Ovary (tissue), 9 donors: Measurements from ENCODE around the gene COMMD2. TPM values are rescaled to one million over a fixed set of nuclear protein-coding genes. Genes with fewer than 3 reads are reported as not detected.

Source experiments
- DNase-seq, 5 donors: peaks; one replicate each; pipeline ENCODE4 v3.0.0-alpha.2; 2019 to 2020
- H3K27ac ChIP-seq, 2 donors: fragments of 200-600 bp; one replicate each; pipeline versions ENCODE4 v1.5.1 to v1.8.0; 2019 to 2022
- H3K27me3 ChIP-seq: fragments of 200-600 bp; one replicate; pipeline ENCODE4 v1.8.0; 2022
- H3K36me3 ChIP-seq: fragments of 200-600 bp; sonication (generic); one replicate; pipeline ENCODE4 v1.5.1; 2019
- H3K4me1 ChIP-seq: one replicate; pipeline ENCODE4 v1.8.1; 2013; ENCODE audit warnings: mild to moderate bottlenecking, moderate library complexity; ENCODE audit not compliant: insufficient read depth
- H3K4me3 ChIP-seq: fragments of 200-600 bp; sonication (generic); one replicate; pipeline ENCODE4 v1.5.1; 2017
- H3K9me3 ChIP-seq, 2 donors: fragments of 200-600 bp in 1 of 2; sonication (generic) in 1 of 2; one replicate each; pipeline versions ENCODE4 v1.5.1 to v1.8.1; 2013 to 2019; ENCODE audit warnings: mild to moderate bottlenecking in 1 of 2, moderate library complexity in 1 of 2
- CTCF ChIP-seq, 3 donors: fragments of 450-650 bp in 2 of 3; fragments of 200-600 bp in 1 of 3; IDR thresholded peaks; one replicate each; pipeline versions ENCODE4 v1.5.1 to v1.8.0; 2016 to 2022; ENCODE audit warnings: antibody characterized with exemption in 3 of 3, mild to moderate bottlenecking in 1 of 3
- EP300 ChIP-seq: sonication (generic); formaldehyde crosslinking; IDR thresholded peaks from one replicate; pipeline ENCODE4 v1.6.1; 2017; ENCODE audit warnings: antibody characterized with exemption
- POLR2A ChIP-seq: fragments of 450-650 bp; IDR thresholded peaks from one replicate; pipeline ENCODE4 v1.6.1; 2017; ENCODE audit warnings: antibody characterized with exemption, mild to moderate bottlenecking, moderate library complexity
- WGBS, 3 donors: extraction: QIAGEN DNeasy Blood & Tissue Kit in 1 of 3; methylation state at CpG; one replicate each; pipeline versions ENCODE4 v1.1.5 to v1.1.7; 2013 to 2017; 5-methylcytosine and 5-hydroxymethylcytosine counted together
- intact Hi-C, 4 donors: fragments of 100-400 bp; cut with DNase I; formaldehyde crosslinking; loops; one replicate each; pipeline versions ENCODE4 v1.11.0 to v1.15.1; 2022 to 2023
- polyA plus RNA-seq, 2 donors: library from polyadenylated mRNA; stranded (reverse); fragments of 200-250 nt in 1 of 2; fragments of 350-450 nt in 1 of 2; fragmentation: Illumina TruSeq in 1 of 2; extraction: RNeasy Lipid Tissue Mini Kit (QIAGEN cat#74804) in 1 of 2; gene quantifications; one replicate each; pipeline ENCODE4 v1.2.3, GENCODE V29; 2013 to 2014
- total RNA-seq, 7 donors: library from RNA; depleted of rRNA in 2 of 7; stranded (reverse); fragments of >200 nt in 2 of 7; fragmentation: NEBNext Ultra II Directional in 3 of 7; extraction: Animal tissue kit (Norgen Biotek cat#: 25700) in 3 of 7; gene quantifications; one replicate each; pipeline versions ENCODE4 v1.1.0 to v1.2.4, GENCODE V29; 2016 to 2023
- donor health status: DM: no; HTN: no; CAD: no; lungs with moderate emphysema.
- donor health status: DM: no; HTN: no; CAD: no.
- donor health status: Bipolar disorder and iron deficiency.
- donor health status: DM: yes; HTN: yes; CAD: no.
- donor health status: DM: no; HTN: no; CAD: no.
- donor health status: DM: yes; HTN: yes; CAD: no.

COMMD2 gene
- total and polyA plus RNA-seq, 9 donors = 15.6 to 40.9 (median 32.3) TPM

GRCh38 chr3:149784064-149784704, 31.9 kb upstream of the COMMD2 start:
- Histone ChIP-seq H3K27ac (no peak overlapping the region), H3K4me3 (no peak overlapping the region), H3K27me3 (no peaks in the 10 kb centered on the region), H3K4me1 (no peaks in the 10 kb centered on the region), H3K36me3 (no peaks in the 10 kb centered on the region), H3K9me3 (no peaks in the 10 kb centered on the region)
- intact Hi-C loops = no loop called here
- WGBS, 3 donors = 91 to 96% (median 93%) methylated on average over 5 of the region's 5 CpGs
- TF ChIP-seq POLR2A = no peak
- no peak for TF ChIP-seq EP300
- TF ChIP-seq CTCF (IDR thresholded peaks at IDR 0.05) = no peak
- DNase-seq = no peak

- Histone ChIP-seq H3K27me3 (no peaks in the 10 kb centered on the region), H3K36me3 (no peaks in the 10 kb centered on the region), H3K27ac (no peak overlapping the region), H3K9me3 (no peaks in the 10 kb centered on the region), H3K4me1 (no peaks in the 10 kb centered on the region), H3K4me3 (no peak overlapping the region)
- no peak for DNase-seq
- TF ChIP-seq POLR2A (no peak), CTCF (IDR thresholded peaks at IDR 0.05) (no peak), EP300 (no peak)
- intact Hi-C loops = no loop called here
These were observed 31.3 kb upstream of the COMMD2 start for GRCh38 chr3:149783576-149783975.

- H3K27ac ChIP-seq = no peak overlapping the region
- no peaks in the 10 kb centered on the region for H3K9me3 ChIP-seq
- no peaks in the 10 kb centered on the region for H3K36me3 ChIP-seq
- 83 to 95% (median 84%) methylated on average over 3 of the region's 3 CpGs for WGBS, 3 donors
- no peaks in the 10 kb centered on the region for H3K27me3 ChIP-seq
- DNase-seq = no peak
- H3K4me3 ChIP-seq = no peak overlapping the region
- no peaks in the 10 kb centered on the region for H3K4me1 ChIP-seq
- intact Hi-C loops = no loop called here
- TF ChIP-seq EP300 (no peak), CTCF (IDR thresholded peaks at IDR 0.05) (no peak), POLR2A (no peak)
These were observed 29.5 kb upstream of the COMMD2 start for GRCh38 chr3:149781741-149782140.

- H3K9me3 ChIP-seq = no peaks in the 10 kb centered on the region
- WGBS, 3 donors = 59 to 77% (median 70%) methylated on average over 4 of the region's 4 CpGs
- intact Hi-C loops = no loop called here
These were observed 28.9 kb upstream of the COMMD2 start for GRCh38 chr3:149781211-149781610.

More at GRCh38 chr3:149781211-149781610, 28.9 kb upstream of the COMMD2 start:
- TF ChIP-seq EP300 (no peak), POLR2A (no peak), CTCF (IDR thresholded peaks at IDR 0.05) (no peak)
- no peak for DNase-seq
- H3K4me3 ChIP-seq = no peak overlapping the region
- no peak overlapping the region for H3K27ac ChIP-seq
- no peaks in the 10 kb centered on the region for H3K27me3 ChIP-seq
- no peaks in the 10 kb centered on the region for H3K4me1 ChIP-seq
- no peaks in the 10 kb centered on the region for H3K36me3 ChIP-seq
